Activated B cell treated with CpG ODN at 0.5 μM for 24 hours (primary cell): ENCODE data around the gene SPRED1. TPM values are rescaled to one million over a fixed set of nuclear protein-coding genes. Genes with fewer than 3 reads are reported as not detected.

Experiments
- ATAC-seq: fragments of 200-7000 bp; cut with Tn5 transposase; one replicate; pipeline ENCODE4 v1.10.0; 2021; ENCODE audit warnings: low read depth, mild to moderate bottlenecking, moderate library complexity
- CTCF ChIA-PET: fragments of 350-600 bp; sonication (Branson Sonifier 250); formaldehyde crosslinking; loops from one replicate; lab custom pipeline; 2021; ENCODE audit warnings: antibody characterized with exemption; lab: Charles Lee
- POLR2A ChIA-PET: fragments of 350-600 bp; sonication (Branson Sonifier 250); formaldehyde crosslinking; loops from one replicate; lab custom pipeline; 2021; ENCODE audit warnings: antibody characterized with exemption; lab: Charles Lee
- DNase-seq: peaks from one replicate; pipeline ENCODE4 v3.0.0; 2022
- H3K27ac Mint-ChIP-seq: one replicate; pipeline ENCODE4 v1.8.0; 2020; ENCODE audit warnings: mixed read lengths
- H3K27me3 Mint-ChIP-seq: one replicate; pipeline ENCODE4 v1.8.0; 2021; ENCODE audit warnings: mixed read lengths
- H3K36me3 Mint-ChIP-seq: one replicate; pipeline ENCODE4 v1.8.0; 2021; ENCODE audit warnings: low read depth, mixed read lengths
- H3K4me1 Mint-ChIP-seq: one replicate; pipeline ENCODE4 v1.8.0; 2021; ENCODE audit warnings: mixed read lengths
- H3K4me3 Mint-ChIP-seq: one replicate; pipeline ENCODE4 v1.8.0; 2020; ENCODE audit warnings: mild to moderate bottlenecking, mixed read lengths
- H3K9me3 Mint-ChIP-seq: one replicate; pipeline ENCODE4 v1.8.0; 2020; ENCODE audit warnings: mixed read lengths
- intact Hi-C: fragments of 100-400 bp; cut with micrococcal nuclease; formaldehyde crosslinking; loops from one replicate; pipeline ENCODE4 v1.15.1; 2024
- total RNA-seq: library from RNA; stranded (reverse); gene quantifications from 2 replicates; pipeline ENCODE4 v1.2.3, GENCODE V29; 2022
- TF ChIP-seq, protein P1 (sequence below): fragments of 200-600 bp; IDR thresholded peaks from one replicate; pipeline ENCODE4 v1.8.0; 2022; ENCODE audit warnings: antibody characterized with exemption, mild to moderate bottlenecking

The SPRED1 gene
- total RNA-seq, 1 donor from 2014 or later: 1.4 TPM

- intact Hi-C loops: no loop called here
- H3K27ac Mint-ChIP-seq: no peak overlapping the region
- no peak overlapping the region for H3K4me3 Mint-ChIP-seq
- H3K27me3 Mint-ChIP-seq: no peaks in the 10 kb centered on the region
- TF ChIP-seq, protein P1, sequence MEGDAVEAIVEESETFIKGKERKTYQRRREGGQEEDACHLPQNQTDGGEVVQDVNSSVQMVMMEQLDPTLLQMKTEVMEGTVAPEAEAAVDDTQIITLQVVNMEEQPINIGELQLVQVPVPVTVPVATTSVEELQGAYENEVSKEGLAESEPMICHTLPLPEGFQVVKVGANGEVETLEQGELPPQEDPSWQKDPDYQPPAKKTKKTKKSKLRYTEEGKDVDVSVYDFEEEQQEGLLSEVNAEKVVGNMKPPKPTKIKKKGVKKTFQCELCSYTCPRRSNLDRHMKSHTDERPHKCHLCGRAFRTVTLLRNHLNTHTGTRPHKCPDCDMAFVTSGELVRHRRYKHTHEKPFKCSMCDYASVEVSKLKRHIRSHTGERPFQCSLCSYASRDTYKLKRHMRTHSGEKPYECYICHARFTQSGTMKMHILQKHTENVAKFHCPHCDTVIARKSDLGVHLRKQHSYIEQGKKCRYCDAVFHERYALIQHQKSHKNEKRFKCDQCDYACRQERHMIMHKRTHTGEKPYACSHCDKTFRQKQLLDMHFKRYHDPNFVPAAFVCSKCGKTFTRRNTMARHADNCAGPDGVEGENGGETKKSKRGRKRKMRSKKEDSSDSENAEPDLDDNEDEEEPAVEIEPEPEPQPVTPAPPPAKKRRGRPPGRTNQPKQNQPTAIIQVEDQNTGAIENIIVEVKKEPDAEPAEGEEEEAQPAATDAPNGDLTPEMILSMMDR: no peak
- ChIA-PET POLR2A (interaction anchor here (0.5 kb wide), 1 partner anchor 16 kb away, joined by 5 read pairs; no protein-coding TSS in a partner anchor), CTCF (no interaction called here)
- no peak for ATAC-seq
- no peaks in the 10 kb centered on the region for H3K4me1 Mint-ChIP-seq
- no peaks in the 10 kb centered on the region for H3K9me3 Mint-ChIP-seq
- DNase-seq: no peak
- H3K36me3 Mint-ChIP-seq: no peaks in the 10 kb centered on the region
Observed at GRCh38 chr15:38281031-38281430, 28.4 kb downstream of the SPRED1 start.

DNA sequence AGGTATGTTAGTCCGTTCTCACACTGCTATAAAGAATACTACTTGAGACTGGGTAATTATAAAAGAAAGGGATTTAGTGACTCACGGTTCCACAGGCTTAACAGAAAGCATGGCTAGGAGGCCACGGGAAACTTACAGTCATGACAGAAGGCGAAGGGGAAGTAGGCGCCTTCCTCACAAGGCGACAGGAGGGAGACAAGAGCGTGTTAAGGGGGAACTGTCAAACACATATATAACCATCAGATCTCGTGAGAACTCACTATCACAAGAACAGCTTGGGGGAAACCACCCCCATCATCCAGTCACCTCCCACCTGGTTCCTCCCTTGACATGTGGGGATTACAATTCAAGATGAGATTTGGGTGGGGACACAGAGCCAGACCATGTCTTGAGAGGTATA is 30.4 kb downstream of the SPRED1 start:
- H3K27me3 Mint-ChIP-seq: no peaks in the 10 kb centered on the region
- intact Hi-C loops: no loop called here
- no peak overlapping the region for H3K4me3 Mint-ChIP-seq
- DNase-seq (no peak), ATAC-seq (no peak)
- ChIA-PET CTCF (no interaction called here), POLR2A (no interaction called here)
- TF ChIP-seq, protein P1: no peak
- H3K4me1 Mint-ChIP-seq: no peaks in the 10 kb centered on the region
- no peak overlapping the region for H3K27ac Mint-ChIP-seq
- H3K36me3 Mint-ChIP-seq: no peaks in the 10 kb centered on the region
- no peaks in the 10 kb centered on the region for H3K9me3 Mint-ChIP-seq

DNA sequence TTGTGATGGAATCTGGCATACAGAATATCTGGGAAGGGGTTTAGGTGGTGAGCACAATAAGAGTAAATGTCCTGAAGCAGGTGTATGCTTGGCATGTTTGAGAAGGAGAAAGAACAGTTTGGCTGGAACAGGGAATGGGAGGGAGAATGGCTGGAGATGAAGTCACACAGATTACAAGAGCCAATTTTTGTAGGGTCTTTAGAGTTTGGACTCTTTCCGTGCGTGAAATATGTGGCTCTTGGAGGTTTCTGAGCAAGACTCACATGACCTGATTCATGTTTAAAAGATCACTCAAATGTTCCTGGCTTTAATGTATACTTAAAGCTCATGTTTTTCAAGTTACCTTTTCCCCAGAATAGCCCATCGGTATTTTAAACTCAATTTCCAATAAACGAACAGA is 32.8 kb downstream of the SPRED1 start:
- H3K9me3 Mint-ChIP-seq: peaks cover 1% of the 10 kb centered on the region
- no peak for ATAC-seq
- POLR2A ChIA-PET: no interaction called here
- TF ChIP-seq, protein P1: no peak
- H3K27ac Mint-ChIP-seq: no peak overlapping the region
- H3K27me3 Mint-ChIP-seq: no peaks in the 10 kb centered on the region
- no peak for DNase-seq
- intact Hi-C loops: no loop called here
- no peaks in the 10 kb centered on the region for H3K36me3 Mint-ChIP-seq
- no peaks in the 10 kb centered on the region for H3K4me1 Mint-ChIP-seq
- CTCF ChIA-PET: no interaction called here
- no peak overlapping the region for H3K4me3 Mint-ChIP-seq

- TF ChIP-seq, protein P1: no peak
- ATAC-seq (no peak), DNase-seq (no peak)
- no peaks in the 10 kb centered on the region for H3K4me1 Mint-ChIP-seq
- peaks cover 5% of the 10 kb centered on the region for H3K9me3 Mint-ChIP-seq
- no peaks in the 10 kb centered on the region for H3K27me3 Mint-ChIP-seq
- no peak overlapping the region for H3K27ac Mint-ChIP-seq
- H3K36me3 Mint-ChIP-seq: no peaks in the 10 kb centered on the region
- intact Hi-C loops: no loop called here
- POLR2A ChIA-PET: no interaction called here
- CTCF ChIA-PET: no interaction called here
- no peak overlapping the region for H3K4me3 Mint-ChIP-seq
Observed at GRCh38 chr15:38294126-38294525, 41.5 kb downstream of the SPRED1 start.

- CTCF ChIA-PET: no interaction called here
- DNase-seq (no peak), ATAC-seq (no peak)
- Mint-ChIP-seq H3K27ac (no peak overlapping the region), H3K9me3 (no peaks in the 10 kb centered on the region), H3K4me3 (no peak overlapping the region), H3K27me3 (no peaks in the 10 kb centered on the region), H3K36me3 (no peaks in the 10 kb centered on the region), H3K4me1 (no peaks in the 10 kb centered on the region)
- POLR2A ChIA-PET: interaction anchor here (0.6 kb wide), 1 partner anchor 98 kb away, joined by 3 read pairs; no protein-coding TSS in a partner anchor
- TF ChIP-seq, protein P1: no peak
- intact Hi-C loops: no loop called here
Observed at GRCh38 chr15:38297623-38298388, 45.2 kb downstream of the SPRED1 start.
